Stimulated activated CD4-positive, alpha-beta T cell treated with anti-CD3 and anti-CD28 coated beads, Interleukin-2, amount 100 ng/mL, for 48 hours (primary cell): ENCODE results near the gene ENDOV.

Experiments used
- DNase-seq, 2 donors: peaks; one replicate each; pipeline ENCODE4 v3.0.0-alpha.2; 2020

ENDOV gene

DNA sequence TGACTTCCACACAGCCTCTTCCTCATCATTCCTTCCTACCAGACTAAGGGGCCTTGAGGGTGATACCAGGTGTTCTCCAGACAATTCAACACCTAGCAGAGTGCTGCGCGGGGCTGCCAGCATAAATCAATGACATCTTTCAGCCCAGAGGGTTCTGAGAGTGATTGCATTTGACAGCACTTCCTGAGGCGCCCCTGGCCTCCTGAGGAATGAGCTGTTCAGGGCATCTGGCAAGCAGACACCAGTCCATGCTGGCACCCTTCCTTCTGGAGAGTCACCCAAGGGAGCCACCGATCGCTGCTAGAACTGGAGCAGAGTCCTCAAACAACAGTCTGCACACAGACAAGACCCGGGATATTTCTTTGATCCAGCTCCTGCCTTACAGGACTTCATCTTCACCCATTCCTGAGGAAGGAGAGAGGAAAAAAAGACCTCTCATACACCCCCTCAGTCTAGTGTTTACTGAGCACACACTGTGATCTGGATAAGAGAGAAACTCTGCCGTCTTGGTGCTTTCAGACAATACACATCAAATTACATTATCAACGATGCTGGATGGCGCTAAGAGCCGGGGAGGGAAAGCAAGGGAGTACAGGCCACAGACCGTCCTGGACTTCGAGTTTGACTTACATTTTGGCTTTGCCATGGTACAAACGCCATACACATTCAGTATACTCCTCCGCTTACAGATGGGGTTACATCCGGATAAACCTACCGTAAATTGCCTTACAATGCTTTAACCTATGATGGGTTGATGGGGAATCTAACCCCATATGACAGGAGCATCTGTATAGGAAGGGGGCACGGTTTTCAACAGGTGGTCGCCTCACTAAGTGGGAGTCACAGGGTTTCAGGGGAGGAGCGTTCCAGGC is 38.4 kb downstream of the ENDOV start:
- no peak for DNase-seq

DNA sequence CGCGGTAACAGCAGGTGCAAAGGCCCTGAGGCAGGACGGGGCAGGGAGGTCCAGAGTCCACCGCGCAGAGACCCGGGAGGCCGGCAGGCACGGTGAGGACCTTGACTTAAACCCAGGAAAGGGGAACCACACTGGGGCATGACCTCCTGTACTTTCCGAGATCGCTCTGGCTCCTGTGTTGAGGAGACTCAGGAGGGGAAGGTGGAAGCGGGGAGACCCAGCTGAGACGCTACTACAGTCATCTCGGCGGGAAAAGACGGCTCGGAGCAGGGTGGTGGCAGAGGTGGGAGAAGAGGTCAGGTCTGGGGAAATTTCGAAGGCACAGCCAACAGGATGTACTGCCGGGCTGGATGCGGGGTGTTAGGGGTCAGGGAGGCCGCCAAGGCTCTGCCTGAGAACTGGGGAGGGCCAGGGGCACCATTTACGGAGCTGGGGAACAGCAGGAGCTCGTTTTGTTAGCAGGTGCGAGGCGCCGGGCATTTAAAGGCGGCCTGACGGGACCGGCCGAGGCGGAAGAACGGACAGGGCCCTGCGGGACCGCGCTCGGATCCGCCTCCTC is 39.1 kb downstream of the ENDOV start:
- DNase-seq, result no peak

DNA sequence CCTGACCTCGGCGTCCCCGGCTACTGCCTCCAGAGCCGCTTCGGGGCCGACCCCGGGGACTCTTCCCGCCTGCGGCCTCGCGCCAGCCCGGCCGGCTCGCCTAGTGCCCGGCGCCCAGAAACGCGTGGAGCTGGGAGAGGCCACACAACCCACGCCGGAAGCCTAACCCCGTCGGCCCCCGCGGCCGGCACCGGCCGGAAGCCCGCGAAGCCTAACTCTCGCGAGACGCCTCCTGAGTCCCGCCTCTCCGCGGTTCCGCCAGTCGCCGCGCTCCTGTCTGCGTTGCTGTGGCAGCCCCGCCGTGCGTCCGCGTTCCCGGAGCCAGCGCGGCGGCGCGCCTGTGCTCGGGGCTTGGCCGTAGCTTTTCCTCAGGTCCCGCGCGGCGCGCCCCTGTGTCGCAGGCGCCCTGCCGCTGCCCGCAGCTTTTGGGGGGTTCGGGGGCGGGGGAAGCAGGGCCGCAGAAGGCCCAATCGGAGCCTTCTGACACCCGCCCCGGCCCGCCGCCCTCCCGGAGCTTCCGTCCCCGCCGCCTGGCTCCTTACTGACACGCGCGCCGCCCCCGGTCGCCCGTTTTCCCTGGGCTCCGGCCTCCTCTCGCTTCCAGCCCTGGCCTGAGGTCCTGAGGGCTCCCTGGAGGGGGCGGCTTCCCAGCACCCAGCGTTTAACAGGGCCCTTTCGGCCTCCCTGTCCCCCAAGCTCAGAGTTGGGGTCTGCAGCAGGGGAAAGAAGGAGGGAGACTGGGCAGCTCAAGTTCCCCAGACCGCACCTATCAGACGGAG is 39.8 kb downstream of the ENDOV start:
- peak; percentile 94 to 95 for DNase-seq

DNA sequence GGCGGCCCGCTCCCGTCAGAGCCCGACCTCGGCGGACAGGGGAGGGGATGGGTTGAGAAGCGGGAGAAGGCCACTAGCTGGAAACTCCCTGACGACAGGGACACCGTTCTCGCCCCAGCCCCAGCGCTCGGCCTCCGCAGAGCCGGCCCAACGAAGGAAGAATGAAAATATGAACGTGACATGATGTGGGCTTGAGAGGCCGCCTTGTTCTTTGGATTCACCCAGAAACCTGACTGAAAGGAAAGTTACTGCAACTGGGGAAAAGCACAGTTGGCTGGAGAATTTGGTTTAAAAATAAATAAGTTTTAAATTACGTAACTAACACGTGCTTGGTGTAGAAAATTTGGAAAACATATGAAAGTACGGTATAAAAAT is 40.4 kb downstream of the ENDOV start:
- peak in 1 of 2 donors; percentile 33 for DNase-seq

DNA sequence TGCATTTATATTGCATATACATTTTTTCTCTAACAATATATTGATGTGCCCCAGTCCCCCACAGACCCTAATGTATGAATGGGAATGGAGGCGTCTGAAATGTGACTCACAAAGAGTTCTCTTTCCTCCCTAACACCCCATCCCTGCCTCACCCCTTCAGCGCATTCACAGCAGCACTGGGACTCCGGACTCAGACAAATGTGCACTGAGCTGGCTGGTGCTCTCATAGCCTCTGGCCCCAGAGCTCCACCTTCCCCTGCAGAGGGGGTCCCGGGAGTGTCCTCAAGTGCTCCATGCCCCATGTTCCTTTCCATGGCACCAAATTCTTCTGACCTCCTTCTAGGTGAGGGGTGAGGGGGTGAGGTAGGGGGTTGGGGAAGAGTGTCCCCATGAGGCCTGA is 40.8 kb downstream of the ENDOV start:
- DNase-seq, result no peak

DNA sequence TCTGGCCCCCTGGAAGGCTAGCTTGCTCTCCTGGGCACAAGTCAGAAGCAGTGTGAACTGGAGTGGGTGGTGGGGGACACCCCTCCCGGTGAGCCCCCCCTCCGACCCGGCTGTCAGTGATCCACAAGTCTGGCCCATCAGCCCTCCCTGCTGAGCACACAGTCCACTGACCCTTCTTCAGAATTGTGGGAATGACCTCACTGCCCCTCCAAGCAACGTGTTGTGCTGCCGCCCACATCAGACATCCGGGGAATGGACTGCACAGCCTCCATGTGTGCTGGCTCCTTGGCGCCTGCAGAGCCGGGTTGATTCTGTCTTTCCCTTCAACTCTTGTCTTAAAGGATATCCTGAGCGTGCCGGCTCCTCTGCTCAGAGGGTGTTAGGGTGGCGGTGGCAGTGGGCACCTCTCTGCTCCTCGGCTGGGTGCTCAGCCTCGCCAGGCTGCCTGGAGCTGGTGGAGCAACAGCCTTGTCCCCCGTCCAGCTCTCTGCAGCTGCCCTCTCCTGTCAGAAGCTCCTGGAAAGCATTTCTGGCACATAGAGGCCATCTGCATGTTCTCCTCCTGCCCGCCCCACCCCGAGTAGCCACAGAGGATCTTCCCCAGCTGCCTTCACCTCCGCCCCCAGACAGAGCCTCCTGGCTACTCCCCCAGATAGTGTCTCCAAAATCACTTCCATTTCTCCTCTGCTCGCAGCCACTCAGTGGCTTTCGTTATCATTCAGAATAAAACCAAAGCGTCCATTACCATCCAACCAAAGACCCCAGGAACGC is 41.7 kb downstream of the ENDOV start:
- DNase-seq, result no peak

DNA sequence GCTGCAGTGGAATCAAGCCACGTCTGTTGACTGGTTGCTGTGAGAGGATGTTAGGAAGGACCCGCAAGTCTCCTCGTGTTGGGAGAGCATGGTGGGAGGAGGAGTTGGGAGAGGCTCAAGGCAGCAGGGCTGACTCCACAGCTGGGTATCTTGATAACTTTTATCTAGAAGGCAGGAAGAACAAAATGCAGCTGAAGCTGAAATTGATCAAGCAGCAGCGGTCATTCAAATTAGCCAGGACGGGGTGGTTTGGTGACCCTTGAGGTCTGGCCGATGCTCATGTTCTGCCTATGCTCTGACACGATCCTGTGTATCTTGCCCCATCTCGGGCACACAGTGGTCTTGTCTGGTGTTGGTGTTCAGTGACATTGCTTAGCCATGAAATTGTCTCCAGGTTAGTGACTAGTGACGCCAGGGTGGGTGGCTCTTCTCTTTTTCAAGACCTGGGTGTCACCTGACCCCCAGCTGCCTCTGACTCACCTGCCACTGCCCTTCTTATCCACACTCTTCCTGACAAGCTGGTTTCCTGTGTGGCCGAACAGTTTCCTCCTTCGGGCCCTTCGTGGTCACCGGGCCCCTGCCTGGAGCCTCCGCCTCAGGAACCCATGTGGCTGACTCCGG is 42.4 kb downstream of the ENDOV start:
- DNase-seq, result no peak

DNA sequence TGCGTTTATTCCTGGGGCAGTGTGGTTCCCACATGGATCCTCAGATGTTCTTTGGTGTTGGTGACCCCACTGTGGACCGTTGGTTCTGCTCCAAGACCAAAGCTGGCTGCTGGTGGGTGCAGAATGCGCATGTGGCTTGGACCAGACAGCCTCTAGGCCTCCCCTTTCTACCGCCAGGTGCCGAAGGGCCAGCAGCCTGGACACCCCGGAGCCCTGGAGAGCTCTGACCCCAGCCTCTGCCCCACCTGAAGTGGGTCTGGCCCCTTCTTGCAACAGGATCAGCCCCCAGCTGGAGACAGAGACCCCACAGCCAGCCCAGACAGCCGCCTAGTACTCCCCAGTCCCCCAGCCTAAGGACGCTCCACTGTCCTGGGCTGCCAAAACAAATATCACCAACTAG is 43.0 kb downstream of the ENDOV start:
- DNase-seq, result no peak

DNA sequence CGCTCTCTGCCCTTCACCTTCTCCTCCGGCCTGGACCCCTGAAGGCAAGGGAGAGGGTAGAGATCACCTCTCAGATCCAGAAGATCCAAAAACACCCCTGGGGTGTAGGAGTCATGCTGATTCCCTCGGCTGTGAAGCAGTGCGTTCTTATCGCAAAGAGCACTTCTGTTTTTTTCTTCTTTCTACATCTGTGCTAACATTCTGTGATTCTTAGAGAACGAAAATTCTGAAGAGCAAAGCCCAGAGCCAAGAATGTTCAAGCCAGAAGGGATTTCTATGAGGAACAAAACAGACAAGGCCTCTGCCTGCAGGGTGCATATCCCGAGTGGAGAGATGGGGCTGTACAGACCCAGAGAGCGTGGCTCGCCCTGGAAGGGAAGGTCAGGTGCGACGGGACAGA is 44.3 kb downstream of the ENDOV start:
- no peak for DNase-seq

DNA sequence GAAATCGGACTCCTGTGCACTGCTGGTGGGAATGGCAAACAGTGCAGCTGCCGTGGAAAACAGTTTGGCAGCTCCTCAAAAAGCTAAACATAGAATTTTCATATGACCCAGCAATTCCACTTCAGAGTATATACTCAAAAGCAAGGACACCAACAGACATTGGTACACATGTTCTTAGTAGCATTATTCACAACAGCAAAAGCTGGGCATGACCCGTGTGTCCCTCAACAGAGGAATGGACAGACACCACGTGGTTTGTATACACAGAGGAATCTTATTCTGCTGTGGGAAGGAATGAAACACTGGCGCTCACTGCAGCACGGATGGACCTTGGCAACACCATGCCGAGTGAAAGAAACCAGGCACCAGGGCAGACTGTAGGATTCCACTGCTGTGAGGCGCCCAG is 45.5 kb downstream of the ENDOV start:
- no peak for DNase-seq

DNA sequence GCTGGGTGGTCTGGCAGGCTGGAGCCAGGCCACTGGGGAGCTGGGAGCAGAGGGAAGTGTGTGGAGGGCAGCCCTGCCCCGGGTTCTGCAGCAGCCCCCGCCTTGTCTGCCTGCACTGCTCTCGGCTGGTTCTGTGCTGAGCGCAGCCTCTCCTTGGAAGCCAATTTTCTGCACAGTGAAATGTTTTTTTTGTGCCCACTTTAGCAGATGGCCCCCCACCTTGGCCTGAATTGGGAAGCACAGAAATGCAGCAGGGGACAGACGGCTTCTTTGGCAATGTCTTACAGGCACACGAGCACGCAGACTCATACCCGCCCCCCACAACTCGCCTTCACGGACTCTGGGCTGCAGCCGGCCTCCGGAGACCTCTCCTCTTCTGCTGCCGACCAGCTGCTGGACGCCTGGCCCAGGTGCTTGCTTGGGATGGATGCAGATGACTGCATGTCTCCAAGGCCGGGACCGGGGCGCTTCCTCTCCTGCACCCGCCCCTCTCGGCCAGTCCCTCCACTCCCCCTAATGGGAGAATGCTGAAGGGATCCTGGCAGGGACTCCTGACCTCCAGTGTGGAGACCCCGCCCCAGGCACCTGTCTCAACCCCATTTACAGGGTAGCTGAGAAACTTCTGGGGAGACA is 46.7 kb downstream of the ENDOV start:
- no peak for DNase-seq

DNA sequence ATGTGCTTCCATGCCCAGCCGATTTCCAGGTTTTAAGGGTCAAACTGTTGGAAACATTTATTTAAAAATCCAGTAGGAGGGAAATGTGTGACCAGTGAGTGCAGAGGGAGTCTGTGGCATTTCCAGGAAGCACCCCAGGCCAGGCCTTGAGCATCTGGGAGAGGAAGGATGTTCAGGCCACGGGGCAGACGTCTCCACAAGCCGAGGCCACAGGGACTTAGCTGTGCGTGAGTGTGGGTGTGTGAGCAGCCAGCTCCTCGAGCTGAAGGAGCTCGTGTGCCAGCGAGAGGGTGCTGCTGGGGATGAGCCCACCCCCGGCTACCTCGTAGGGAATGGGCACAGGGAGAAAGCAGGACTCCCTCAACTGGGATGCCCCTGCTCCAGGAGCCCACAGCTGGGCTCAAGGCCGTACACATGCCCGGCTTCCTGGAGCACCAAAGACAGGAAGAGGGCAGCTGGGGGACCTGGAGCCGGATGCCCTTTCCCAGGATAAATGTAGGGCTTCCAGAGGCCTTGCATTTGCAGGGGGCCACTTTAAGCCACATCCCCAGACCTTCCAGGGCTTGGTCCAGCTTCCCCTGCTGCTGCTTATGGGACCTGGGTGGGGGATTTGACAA is 48.9 kb downstream of the ENDOV start:
- no peak for DNase-seq

DNA sequence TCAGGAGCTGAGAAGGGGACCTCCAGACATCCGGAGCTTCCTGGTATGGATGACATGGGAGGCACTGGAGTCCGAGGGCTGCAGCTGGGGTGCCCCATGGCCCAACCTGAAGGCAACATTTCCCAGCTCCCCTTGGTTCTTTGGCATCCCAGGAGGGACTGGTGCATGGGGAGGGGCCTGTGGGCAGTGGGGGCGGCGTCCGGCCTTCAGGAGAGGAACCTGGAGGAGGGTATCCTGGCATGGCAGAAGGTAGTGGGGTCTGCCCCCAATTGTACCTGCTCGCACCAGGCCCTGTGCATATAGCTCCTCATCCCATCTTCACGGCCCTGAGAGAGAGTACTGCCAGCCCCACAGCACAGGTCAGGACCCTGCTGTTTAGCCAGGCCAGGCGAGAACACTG is 49.5 kb downstream of the ENDOV start:
- no peak for DNase-seq

DNA sequence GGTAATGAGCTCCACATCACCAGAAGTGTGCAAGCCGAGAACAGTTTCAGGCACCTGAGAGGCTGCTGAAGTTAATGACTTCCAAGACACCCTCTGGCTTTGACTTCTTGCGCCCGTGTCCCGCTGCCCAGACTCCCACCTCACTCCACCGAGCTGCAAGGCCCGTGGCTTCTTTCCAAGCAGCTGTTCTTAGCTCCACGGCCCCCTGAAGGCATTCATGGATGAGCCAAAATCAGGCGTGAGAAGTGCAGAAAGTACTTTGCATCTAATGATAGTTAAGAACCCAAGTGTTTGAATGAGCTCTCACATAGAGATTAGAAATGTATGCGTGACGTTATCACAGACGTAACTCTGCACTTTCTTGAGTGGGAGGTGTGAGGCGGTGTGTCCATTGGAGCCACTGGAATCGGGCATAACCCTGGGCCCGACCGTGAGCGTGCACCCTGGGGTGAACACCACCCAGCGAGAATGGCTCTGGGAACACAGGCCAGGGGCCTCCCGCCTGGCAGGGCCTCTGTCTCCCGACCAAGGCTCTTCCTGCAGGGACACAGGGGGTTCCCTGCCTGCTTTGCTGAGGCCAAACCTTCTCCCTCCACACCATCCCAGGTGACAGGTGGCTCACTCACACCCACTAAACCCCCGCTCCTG is 50.5 kb downstream of the ENDOV start:
- no peak for DNase-seq

DNA sequence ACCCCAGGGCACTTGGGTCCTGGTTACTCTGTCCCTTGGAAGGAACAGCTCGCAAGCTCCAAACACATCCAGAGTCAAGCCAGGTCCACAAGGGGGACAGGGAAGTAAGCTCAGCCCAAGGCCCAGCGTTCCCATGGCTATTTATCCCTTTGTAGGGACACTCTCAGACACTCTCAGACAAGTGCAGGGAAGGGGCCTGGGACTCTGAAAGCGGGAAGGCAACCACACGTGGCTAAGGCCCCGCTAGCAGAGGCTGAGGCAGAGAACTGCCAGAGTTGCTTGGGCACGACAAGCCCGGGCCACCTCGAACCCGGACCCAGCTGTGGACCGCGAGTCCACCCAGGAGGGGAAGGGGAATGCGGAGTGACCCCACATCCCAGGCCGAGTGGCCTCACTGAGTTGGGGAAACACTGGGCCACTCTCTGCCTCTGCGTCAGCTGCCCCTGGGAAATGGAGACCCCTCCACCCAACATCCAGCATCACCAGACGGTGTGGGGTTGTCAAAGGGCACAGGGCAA is 51.3 kb downstream of the ENDOV start:
- no peak for DNase-seq

DNA sequence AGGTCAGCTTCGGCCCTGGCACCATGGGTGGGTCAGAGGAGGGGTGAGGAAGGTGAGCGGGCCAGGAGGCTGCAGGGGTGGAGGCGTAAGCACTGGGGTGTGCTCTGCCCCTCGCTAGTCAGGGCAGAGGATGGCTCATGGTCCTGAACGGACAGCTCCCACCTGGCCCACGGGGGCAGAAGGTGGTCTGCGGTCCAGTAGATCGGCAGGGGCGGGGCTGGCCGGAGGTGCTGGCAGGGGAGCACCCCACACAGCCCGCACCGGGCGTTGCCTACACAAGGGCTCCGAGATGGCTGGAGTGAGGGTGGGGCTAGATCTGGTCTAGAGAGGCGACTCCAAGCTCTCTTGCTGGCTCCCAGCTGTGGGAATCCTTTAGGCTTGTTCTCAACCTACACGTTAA is 53.3 kb downstream of the ENDOV start:
- DNase-seq, result no peak

DNA sequence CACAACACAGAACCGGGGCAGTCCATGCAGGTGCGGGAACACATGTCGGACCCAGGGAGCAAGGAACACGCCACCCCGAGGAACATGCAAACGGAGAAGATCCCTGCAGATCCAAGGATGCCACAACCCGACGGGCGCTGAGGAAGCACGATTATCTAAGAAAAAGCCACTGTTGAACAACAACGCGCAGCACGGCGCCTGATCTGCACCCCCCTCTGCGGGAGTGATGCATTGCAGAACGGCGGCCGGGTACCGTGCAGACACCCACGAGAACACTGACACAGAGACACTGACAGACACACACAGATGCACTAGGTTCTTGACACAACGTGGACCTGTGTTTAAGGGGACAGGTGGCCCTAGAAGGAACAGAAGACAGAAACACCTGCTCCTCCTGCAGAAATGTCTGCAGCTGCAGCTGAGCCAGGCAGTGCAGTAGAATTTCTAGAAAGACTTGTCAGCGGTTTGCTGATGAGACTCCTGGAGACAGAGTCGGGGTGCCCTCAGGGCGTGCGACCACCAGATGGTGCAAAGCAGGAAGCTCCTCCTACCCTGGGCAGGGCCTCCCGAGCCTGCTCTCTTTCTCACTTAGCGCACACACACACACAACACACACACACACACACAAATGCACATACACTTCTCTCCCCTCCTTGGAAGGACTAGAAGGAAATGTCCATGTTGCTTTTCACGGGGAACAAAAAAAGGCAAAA is 54.0 kb downstream of the ENDOV start:
- no peak for DNase-seq

DNA sequence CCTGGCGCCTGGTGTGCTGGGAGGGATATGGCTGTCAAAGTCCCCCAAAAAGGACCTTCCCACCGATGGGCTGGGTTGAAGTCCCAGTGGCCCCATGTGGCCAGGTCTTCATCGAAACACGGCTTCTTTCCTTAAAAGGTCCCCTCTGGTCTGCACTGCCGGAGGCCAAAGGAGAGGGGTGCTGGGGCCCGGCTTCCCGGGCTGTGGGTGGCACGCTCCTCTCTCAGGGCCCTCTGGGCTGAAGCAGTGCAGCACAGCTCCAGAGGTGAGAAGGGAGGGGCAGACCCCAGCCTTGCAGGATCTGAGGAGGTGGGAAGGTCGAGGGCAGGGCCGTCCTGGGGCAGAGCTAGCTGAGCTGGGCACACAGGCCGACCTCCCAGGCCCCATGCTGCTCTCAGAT is 54.7 kb downstream of the ENDOV start:
- DNase-seq, result no peak

DNA sequence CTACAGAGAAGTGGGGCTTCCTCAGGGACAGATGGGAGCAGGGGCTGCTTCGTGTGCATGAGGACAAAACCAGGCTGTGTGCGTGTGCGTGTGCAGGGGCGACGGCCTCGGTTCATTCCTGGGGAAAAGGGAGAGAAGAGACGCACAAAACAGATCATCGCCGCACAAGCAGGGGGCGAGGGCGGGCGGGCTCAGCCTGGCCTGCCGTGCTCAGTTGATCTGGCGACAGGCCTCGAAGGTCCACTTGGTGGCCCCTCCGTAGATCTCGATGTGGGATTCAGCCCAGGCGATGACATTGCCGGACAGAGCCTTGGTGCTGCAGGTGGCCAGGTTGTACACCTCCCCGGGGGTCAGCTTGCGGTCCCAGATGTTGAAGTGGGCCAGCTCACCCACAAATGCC is 55.6 kb downstream of the ENDOV start:
- no peak for DNase-seq

DNA sequence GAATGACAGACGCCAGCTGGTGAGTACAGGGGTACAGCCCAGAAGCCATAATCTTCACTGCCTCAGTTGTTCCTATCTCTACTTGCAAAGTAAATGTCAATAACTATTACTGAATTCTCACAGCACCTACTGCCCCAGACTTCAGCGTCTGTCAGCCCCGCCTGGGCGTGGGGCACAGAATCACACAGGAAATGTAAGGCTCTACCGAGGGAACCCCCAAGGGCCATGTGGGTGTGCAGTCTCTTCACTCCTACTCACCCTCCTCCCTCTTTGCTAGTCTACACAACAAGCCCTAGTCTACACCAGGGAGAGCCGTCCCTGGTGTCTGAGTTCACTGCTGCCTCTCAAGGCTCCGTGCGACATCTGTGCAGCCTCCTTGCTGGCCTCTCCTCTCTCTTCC is 57.0 kb downstream of the ENDOV start:
- DNase-seq, result no peak
